GM19468 (cell line): ENCODE results near the gene SHROOM3.

Experiments used
- ATAC-seq: cut with Tn5 transposase; IDR thresholded peaks from one replicate; pipeline ENCODE4 v1.9.1; 2021; ENCODE audit warnings: mild to moderate bottlenecking, moderate library complexity, moderate number of reproducible peaks; ENCODE audit not compliant: unreplicated experiment; ENCODE audit errors: extremely low read depth

SHROOM3 gene

DNA sequence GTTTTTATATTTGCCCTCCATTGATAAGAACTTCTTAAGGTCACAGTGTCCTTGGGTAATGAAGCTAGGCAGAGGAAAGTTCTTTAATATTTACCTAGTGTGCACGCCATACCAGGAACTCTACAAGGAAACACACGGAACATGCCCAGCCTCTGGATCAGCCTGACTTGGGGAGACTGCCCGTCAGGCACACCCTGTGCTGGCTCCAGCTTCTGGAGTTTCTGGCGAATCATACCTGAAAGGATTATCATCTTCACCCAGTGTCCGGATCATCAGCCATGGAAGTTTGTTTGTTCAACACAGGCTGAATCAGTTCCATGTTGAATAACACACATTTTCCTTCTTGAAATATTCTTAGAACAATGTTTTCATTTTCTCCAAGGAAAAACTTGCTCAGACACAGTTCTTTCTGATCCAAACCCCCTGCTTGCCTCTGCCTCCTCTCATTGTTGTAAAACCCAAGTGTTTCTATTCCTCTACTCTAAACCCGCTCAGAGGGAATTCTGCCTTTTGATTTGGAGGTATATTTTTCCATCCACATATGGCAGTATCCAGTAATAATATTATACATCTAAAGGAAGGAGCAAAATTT is 176.7 kb downstream of the SHROOM3 start:
- no peak for ATAC-seq

DNA sequence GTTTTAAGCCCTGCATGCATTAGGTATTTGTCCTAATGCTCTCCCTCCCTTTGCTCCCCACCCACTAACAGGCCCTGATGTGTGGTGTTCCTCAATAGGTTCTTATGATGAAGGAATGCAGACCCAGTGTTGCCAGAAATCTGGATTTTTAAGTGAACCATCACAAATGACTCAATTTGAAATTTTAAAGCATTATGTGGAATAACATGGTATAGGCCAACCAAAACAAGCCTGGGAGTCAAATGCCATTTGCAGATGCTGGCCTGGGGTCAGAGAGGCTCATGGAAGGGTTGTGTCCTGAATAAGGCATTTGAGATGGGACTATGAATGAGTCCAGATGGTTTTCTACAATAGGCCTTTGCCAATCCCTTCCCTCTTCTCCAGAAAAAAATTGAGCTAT is 179.6 kb downstream of the SHROOM3 start:
- ATAC-seq, result no peak

- ATAC-seq, result no peak
Observed at GRCh38 chr4:76615999-76616398, 181.0 kb downstream of the SHROOM3 start.

DNA sequence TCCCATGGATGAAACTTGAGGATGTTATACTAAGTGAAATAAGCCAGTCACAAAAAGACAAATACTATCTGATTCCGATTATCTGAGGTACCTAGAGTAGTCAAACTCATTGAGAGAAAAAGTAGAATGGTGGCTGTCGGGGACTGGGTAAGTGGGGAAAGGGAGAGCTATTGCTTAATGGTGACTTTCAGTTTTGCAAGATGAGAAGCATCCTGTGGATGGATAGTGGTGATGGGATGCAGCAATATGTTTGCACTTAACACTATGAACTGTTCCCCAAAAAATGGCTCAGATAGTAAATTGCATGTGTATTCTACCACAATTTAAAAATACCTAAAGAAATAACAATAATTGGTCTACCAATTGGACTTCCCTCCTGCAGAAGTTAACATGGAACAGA is 181.5 kb downstream of the SHROOM3 start:
- no peak for ATAC-seq

GRCh38 chr4:76620723-76621468 is 185.9 kb downstream of the SHROOM3 start:
- ATAC-seq, result no peak

- ATAC-seq, result no peak
Observed at GRCh38 chr4:76622126-76622525, 187.1 kb downstream of the SHROOM3 start.

DNA sequence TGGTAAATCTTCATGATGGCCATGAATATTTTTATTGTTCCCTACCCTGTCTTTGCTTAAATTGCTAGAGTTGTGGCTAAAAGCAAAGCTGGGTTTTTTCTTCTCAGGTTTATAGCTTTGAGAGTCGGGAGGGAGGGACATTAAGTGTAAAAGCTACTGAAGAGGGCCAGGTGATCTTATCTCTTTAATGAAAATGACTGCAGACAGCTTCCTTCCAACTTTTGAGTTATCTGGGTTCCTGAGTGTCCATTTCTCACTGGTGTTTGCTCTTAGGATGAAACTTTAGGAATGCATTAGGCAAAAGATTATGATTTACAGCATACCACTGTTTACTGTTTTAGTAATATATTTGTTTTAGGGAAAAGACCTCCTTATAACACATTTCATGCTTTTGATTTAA is 187.7 kb downstream of the SHROOM3 start:
- ATAC-seq, result no peak

DNA sequence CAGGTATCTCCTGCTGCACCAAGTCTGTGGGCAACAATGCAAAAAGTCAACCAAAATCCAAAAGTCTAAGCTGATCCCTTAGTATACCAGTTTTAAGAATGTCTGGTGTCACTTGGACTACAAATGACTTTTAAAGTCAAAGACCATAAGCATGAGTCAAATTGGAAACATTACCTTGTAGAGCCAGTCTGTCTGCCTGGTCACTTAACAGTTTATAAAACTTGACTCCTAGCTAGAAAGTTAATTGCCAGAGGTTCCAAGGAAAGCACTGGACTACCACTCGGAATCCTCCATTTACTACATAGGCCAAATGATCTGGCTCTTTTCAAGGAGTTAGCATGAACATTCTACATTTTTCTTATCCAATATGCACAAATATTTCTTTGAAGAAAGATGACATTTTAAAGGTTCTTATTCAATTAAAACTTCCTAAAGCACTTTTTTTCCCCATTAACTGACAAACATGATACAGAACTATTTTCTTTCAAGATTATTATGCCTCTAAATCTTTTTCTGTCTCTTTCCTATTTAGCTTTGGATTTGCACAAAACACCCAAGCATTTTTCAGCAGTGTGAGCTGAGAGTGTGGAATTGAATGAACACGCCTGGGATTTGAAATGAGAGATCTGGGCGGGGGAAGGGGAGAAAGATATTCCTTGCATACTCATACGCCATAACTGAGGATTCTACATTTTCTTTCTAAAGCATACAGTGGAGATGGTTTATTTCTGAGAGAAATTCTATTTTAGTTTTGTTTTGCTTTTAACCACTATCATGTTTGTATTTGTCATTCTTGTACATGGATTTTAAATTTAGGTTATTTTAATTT is 188.4 kb downstream of the SHROOM3 start:
- ATAC-seq, result no peak

GRCh38 chr4:76624241-76624681 is 189.2 kb downstream of the SHROOM3 start:
- no peak for ATAC-seq

- ATAC-seq, result no peak
Observed at GRCh38 chr4:76624931-76625715, 190.1 kb downstream of the SHROOM3 start.

DNA sequence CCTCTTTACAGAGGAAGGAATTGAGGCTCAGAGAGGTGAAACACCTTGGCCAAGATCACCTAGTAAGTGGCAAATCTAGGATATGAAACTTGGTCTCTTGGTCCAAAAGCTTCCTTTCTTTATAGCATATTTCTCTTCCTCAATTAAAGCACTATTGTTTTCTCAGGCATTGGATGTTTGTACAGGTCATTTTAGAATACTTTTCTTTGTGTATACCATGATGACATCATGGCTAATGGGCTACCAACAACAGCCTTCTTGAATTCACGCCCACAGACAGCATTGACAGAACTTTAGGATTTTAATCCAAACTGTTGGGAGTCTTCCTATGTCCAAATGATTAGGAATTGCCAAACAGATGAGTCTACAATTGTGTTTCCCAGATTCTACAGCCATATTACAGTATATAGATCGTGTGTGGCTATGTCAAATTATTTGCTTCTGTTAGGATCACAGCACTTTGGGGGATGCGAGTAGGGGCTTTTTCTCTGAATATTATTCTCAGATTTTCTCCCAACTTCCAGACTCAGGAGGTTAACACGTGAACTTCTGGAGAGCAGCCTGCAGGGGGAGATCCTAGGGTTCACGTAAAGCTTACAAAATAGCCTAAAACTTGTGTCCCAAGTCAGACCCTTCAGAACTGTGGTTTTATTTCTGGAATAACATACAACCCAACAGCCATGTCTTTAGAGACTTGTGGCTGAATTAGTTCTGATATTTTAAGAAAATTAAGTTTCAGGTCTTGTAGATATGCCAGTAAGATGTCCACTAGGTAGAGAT is 191.8 kb downstream of the SHROOM3 start:
- no peak for ATAC-seq

DNA sequence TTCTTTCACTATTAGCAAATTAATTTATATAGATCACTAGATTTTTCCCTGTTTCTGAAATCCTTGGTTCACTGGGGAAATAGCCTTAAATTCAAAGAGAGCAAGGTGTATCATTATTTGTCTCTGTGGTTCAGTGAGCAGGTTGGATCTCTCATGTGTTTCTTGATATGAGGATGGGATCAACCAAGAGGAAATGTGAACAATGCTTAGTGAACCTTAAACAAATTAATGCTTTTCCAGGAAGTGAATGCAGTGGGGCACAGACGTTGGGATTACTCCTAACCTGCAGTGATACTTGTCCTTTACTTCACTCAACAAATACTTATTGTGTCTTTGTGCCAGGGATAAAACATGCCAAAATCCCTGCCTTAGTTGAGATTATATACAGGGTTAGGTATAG is 193.2 kb downstream of the SHROOM3 start:
- ATAC-seq, result no peak

DNA sequence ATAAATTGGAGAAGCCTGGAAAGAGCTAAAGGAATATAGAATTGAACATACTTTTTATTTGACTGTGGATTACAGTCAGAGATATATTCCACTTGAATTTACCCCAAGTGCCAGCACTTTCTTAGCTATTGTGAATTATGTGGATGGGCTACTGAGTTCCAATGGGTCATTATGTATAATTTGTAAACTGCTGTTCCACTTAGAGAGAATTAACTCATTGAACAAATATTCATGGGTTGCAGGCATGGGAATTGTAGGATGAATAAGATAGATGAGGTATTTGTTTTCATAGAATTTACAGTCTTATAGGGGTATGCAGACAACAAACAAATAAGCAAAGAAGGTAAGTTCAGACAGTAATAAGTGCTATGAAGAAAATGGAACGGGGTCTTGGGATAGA is 195.7 kb downstream of the SHROOM3 start:
- ATAC-seq, result no peak

- ATAC-seq, result no peak
Observed at GRCh38 chr4:76634220-76634619, 199.2 kb downstream of the SHROOM3 start.

GRCh38 chr4:76637712-76638361 is 202.8 kb downstream of the SHROOM3 start:
- no peak for ATAC-seq

DNA sequence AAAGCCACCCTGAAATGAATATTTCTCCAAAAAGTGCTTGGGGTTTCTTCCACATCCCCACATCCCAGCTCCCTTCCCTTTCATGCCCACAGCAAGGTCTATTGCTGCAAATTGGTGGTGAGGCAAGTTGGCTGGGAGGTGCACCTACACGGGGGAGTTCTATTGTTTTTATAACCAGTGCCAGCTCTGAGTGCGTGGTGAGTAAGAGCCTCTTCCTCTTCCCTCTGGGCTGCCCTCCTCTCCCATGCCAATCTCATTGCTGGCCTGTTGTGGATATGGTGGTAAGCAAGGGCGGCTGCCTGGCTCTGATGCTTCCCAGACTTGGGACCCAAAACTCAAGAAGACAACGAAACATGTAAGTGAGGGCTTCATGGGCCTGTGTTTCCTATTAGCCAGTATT is 204.3 kb downstream of the SHROOM3 start:
- ATAC-seq, result no peak

GRCh38 chr4:76640353-76640910 is 205.4 kb downstream of the SHROOM3 start:
- ATAC-seq, result no peak

- ATAC-seq, result no peak
Observed at GRCh38 chr4:76641351-76641750, 206.3 kb downstream of the SHROOM3 start.

DNA sequence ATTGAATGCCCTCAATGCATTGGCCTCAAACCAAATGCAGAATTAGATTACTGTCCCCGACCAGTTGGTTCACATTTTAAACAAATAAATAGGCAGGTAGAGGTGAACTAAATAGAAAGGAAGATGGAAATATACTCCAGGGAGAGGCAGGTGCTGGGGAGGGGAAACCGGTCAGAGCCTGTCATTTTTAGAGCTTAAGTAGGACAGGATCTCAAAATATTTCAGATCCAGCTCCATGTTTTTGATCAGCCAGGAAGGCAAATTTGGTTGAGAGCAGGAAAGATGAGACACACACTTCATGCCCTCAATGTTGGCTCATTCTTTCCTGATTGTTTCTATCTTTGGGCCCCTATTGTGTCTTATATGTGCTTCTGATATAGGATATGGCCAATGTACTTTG is 206.7 kb downstream of the SHROOM3 start:
- no peak for ATAC-seq
